Stimulated activated CD4-positive, alpha-beta T cell treated with anti-CD3 and anti-CD28 coated beads, Interleukin-15, amount 100 ng/mL, for 1 hour (primary cell): ENCODE results near the gene MTREX.

Source experiments
- DNase-seq, 2 donors: peaks; one replicate each; pipeline ENCODE4 v3.0.0-alpha.2; 2020; ENCODE audit warnings: low read depth in 1 of 2, low spot score in 1 of 2

The MTREX gene

GRCh38 chr5:55470282-55470681 lies 162.5 kb downstream of the MTREX start:
- no peak for DNase-seq

- DNase-seq: no peak
Measured at GRCh38 chr5:55471468-55471867, 163.7 kb downstream of the MTREX start.

GRCh38 chr5:55472642-55473041 lies 164.9 kb downstream of the MTREX start:
- DNase-seq: no peak
